Stimulated activated effector memory CD8-positive, alpha-beta T cell treated with anti-CD3 and anti-CD28 coated beads, Interleukin-12 subunit alpha, Interleukin-12 subunit beta, amount 100 ng/mL, for 72 hours (primary cell): ENCODE data around the gene CDC42SE1.

Source experiments
- ATAC-seq: fragments of 150-1000 bp; cut with Tn5 transposase; 2 replicates; pipeline ENCODE4 v1.10.0; 2021
- DNase-seq, 2 donors: peaks; one replicate each; pipeline ENCODE4 v3.0.0; 2021 to 2022; ENCODE audit warnings: low spot score in 2 of 2
- H3K27ac Mint-ChIP-seq: one replicate; pipeline ENCODE4 v1.8.0; 2022; ENCODE audit warnings: mild to moderate bottlenecking, mixed read lengths
- H3K36me3 Mint-ChIP-seq: one replicate; pipeline ENCODE4 v1.8.0; 2022; ENCODE audit warnings: mild to moderate bottlenecking, mixed read lengths
- H3K4me1 Mint-ChIP-seq: one replicate; pipeline ENCODE4 v1.8.0; 2022; ENCODE audit warnings: mixed read lengths
- H3K4me3 Mint-ChIP-seq: one replicate; pipeline ENCODE4 v1.8.0; 2022; ENCODE audit warnings: mild to moderate bottlenecking, mixed read lengths
- H3K9me3 Mint-ChIP-seq: one replicate; pipeline ENCODE4 v1.8.0; 2022; ENCODE audit warnings: mixed read lengths

CDC42SE1 gene

DNA sequence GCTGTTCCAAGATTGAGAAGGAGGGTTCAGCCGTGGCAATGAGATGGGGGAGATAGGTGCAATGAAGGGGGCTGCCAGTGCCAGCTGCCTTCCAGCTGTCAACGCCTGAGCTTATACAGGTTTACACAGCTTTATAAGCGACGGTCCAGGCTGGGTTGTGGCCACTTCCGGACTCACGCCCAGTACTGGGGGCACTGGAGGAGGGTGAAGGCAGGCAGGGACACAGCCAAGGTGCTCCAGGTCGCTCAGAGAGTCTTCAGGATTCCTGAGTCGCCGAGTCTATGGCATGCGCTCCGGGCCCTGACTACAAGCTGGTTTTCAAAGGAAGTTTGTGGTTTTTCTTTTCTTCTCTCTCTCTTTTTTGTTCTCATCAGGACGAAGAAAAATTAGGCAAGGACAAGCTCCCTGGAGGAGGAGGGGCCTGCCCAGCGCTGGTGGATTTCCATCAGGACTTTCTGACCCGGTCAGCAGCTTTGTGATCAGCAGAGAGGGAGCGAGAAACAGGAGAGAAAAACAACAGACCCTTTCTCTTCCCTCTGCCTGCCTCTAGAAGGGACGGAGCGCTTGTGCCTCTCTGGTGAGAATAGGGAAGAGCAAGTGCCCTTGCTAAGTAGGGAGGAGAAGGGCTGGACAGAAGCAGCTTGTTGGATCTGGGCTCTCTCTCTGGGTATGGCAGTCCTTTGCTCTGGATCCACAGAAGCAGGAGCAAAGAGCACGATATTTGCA is 52.9 kb downstream of the CDC42SE1 start, which contains the start of gene MINDY1:
Gene MINDY1, minus strand, starts transcription at position 576 of the 726 bp plus-strand sequence. CDS start 4,285 bp downstream, outside the sequence.
- H3K27ac Mint-ChIP-seq = peak within 1 kb of the TSS; percentile 95
- H3K4me3 Mint-ChIP-seq = peak within 1 kb of the TSS; percentile 99
- ATAC-seq = peak; percentile 27
- peaks cover 11% of the 10 kb centered on the region for H3K36me3 Mint-ChIP-seq
- H3K4me1 Mint-ChIP-seq = peaks cover 61% of the 10 kb centered on the region
- H3K9me3 Mint-ChIP-seq = no peaks in the 10 kb centered on the region
- peak in 1 of 2 donors; percentile 58 for DNase-seq

DNA sequence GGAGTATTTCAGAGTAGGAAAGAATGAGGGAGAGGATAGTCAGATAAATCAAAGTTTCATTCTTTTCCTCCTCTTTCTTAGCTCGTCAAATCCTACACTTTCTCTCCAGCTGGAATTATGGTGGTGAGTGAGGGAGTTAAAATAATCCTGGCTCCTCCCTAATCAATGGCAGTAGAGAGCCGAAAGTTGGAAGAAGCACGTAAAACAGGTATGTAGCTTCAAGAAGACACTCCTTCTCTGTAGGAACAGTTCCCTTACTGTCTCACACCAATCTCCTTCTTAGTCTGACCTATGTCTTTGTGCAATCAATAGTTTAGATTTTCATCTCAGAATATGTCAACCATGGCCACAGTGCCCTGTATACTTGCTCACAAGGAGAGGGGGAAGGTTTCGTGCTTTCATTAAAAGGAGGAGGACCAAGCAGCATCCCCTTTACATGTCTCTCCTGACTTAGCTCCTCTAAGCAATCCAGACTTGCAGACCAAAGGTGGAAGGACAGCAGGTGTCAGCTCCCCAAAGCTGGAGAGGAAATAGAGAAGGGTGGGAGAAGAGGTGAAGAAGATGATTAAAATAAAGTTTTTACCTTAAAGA is 53.6 kb downstream of the CDC42SE1 start:
- H3K9me3 Mint-ChIP-seq = no peaks in the 10 kb centered on the region
- peaks cover 6% of the 10 kb centered on the region for H3K36me3 Mint-ChIP-seq
- DNase-seq = no peak
- H3K4me1 Mint-ChIP-seq = peaks cover 61% of the 10 kb centered on the region
- H3K4me3 Mint-ChIP-seq = peak overlapping the region; percentile 99
- no peak for ATAC-seq
- peak overlapping the region; percentile 95 for H3K27ac Mint-ChIP-seq

DNA sequence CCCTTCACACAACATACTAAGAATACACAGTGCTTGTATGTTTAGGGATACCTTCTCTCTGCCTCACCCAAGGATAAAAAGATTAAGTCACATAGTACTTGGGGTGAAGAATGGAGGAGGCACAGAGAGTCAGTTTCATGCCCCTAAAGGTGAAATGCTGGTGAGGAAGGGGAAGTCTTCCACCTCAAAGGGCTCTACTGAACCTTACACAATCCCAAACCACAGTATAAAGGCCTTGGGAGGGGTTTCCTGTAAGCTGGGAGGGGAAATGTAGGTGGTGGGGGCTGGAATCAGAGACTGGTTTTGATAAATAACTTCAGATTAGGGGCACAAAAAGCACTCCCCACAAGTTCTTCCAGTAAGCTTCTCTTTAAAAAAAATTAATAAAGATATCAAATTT is 56.2 kb downstream of the CDC42SE1 start:
- H3K9me3 Mint-ChIP-seq = no peaks in the 10 kb centered on the region

DNA sequence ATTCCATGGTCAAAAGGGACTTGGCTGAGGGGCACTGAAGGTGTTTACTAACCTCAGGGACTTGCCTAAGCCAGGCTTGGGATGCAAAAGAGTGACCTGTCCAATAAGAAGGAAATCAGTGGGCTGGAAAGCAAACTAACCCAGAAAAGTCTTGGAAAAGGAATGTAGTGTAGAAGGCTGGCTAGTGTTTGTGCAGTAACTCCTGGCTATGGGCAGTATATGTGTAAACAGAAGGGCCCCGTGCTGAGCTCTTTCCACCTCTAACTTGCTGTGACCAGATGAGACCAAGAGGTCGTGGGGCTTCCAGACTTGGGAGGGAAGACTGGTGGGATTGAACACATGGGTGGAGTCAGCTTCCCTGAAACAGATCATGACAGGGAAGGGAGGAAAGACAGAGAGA is 56.8 kb downstream of the CDC42SE1 start:
- DNase-seq (no peak), ATAC-seq (no peak)
- Mint-ChIP-seq H3K4me3 (no peak overlapping the region), H3K36me3 (no peaks in the 10 kb centered on the region), H3K27ac (peak overlapping the region; percentile 36), H3K9me3 (no peaks in the 10 kb centered on the region), H3K4me1 (peaks cover 41% of the 10 kb centered on the region)

More for the DNA sequence above, 56.2 kb downstream of the CDC42SE1 start:
- no peak overlapping the region for H3K4me3 Mint-ChIP-seq
- H3K36me3 Mint-ChIP-seq = peaks cover 1% of the 10 kb centered on the region
- no peak for ATAC-seq
- H3K4me1 Mint-ChIP-seq = peaks cover 47% of the 10 kb centered on the region
- H3K27ac Mint-ChIP-seq = peak overlapping the region; percentile 36
- DNase-seq = no peak

DNA sequence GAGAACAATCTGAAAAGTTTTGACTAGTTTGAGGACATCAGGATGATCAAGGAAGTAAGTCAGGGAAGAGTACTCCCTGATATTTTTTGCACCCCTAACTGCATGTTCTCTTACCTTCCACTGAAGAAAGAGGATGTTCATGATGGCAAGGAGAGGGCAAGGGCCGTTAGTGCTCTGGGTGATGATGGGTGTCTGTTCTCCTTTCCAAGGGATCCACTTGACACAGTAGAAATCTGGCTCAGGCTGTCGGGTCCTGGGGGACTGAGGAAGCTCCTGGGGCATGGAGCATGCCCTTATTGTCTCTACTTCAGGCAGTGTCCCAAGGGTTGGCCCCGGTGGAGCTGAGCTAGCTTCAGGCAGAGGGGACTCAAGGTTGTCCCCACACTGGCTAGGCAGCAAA is 57.4 kb downstream of the CDC42SE1 start:
- peaks cover 36% of the 10 kb centered on the region for H3K4me1 Mint-ChIP-seq
- H3K4me3 Mint-ChIP-seq = no peak overlapping the region
- DNase-seq (no peak), ATAC-seq (no peak)
- no peaks in the 10 kb centered on the region for H3K36me3 Mint-ChIP-seq
- H3K27ac Mint-ChIP-seq = no peak overlapping the region
- no peaks in the 10 kb centered on the region for H3K9me3 Mint-ChIP-seq

DNA sequence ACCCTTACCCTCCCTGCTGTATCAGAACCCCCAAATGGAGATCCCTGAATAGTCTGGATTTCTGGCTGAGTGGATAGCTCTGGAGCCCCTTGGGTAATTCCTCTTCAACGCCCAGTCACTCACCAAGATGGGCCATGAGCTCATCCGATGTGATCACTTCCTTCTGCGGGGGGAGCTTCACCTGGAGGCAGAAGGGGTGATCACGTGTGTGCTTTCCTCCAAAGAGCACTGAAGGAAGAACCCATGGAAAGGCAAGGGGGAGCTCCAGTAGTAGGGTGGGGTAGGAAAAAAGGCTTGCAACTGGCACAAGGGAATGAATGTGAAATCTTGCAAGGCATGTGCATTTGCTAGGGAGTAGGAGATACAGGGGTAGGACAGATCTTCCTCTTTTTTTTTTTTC is 57.8 kb downstream of the CDC42SE1 start:
- no peak overlapping the region for H3K4me3 Mint-ChIP-seq
- no peaks in the 10 kb centered on the region for H3K36me3 Mint-ChIP-seq
- ATAC-seq (no peak), DNase-seq (no peak)
- H3K27ac Mint-ChIP-seq = no peak overlapping the region
- no peaks in the 10 kb centered on the region for H3K9me3 Mint-ChIP-seq
- peaks cover 32% of the 10 kb centered on the region for H3K4me1 Mint-ChIP-seq
